ENCODE measurements around the gene PTPRG.

Gene PTPRG

DNA sequence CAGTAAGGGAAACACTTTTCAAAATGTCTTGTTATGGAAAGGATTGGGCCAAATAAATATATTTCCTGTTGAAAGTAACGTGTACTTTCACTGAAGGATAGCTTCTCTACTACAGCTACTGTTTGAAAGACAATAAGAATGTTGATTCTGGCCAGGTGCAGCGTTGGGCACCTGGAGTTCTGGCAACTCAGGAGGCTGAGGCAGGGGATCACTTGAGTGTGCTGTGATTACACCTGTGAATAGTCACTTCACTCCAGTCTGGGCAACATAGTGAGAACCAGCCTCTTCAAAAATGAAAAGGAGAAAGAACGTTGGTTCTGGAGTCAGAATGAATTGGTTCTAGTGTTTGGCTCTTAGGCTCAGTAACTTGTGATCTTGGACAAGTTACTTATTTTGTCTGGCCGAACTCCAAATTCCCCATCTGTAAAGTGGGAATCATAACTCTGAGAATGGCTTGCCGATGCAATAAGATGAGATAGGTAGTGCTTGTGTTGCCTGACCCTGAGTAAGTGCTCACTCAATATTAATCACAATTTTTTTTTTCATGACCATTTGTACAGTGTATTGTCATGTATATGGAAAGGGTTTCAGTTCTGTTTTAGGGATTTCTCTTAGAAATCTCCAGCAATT, 310.8 kb downstream of the PTPRG start:
- DNase-seq: no peak

DNA sequence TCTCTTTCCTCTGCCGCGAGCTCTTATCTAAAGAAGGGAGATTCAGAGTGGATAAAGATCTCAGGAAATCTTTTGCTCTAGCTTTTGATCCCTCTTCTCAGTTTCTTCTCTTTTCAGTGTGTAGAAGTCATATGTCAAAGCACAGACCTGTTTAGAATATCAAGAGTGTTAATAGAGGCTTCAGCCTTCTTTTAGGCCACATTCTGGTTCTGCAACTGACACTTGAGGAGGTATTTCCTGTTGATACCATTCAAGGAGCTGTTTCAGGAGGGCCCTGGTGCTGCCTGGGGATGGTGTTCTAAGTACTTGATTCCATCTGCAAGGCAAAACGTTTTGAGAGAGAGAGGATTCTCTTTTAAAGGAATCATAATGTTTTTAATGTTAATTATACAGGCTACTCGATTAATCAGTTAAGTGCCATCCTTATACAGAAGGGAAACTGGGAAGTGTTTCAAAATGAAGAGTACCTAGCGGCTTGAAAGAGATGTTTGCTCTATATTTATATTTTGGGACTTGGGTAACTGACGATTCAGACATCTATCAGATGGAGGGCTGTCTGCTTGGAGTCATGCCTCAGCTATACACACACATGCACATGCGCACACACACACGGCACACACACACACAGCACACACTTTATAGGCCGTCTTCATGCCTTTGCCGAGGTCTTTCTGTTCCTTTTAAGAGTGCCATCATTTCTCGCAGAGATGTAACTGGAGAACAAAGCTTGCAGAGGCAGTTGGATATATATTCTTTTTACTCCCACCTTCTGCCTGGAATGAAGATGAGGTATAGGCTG, 313.9 kb downstream of the PTPRG start:
- no peak for DNase-seq

DNA sequence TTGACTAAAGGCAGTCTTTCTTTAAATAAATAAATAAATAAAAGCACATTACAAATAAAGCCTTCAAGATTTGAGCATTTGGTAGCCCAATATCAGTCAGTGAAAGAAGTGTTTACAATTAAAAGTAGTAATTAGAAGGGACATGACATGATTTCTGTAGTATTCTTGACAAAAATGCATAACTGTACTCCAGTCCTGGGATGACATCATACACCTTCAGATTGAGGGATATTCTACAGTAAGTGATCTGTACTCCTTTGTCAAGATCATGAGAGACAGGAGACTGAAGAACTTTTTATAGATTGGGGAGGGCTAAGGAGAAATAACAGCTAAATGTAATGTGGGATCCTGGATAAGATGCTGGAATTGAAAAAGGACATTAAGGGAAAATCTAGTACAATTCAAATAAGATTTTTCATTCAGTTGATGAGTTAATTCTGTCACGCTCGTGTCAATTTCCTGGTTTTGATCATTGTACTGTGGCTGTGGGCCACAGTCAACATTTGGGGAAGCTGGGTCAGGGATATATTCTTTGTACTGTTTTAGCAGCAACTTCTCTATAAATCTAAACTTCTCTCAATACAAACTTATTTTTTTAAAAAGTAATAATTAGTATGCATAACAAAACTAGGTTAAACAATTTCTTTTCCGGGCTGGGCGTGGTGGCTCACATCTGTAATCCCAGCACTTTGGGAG, 314.8 kb downstream of the PTPRG start:
- no peak for DNase-seq

DNA sequence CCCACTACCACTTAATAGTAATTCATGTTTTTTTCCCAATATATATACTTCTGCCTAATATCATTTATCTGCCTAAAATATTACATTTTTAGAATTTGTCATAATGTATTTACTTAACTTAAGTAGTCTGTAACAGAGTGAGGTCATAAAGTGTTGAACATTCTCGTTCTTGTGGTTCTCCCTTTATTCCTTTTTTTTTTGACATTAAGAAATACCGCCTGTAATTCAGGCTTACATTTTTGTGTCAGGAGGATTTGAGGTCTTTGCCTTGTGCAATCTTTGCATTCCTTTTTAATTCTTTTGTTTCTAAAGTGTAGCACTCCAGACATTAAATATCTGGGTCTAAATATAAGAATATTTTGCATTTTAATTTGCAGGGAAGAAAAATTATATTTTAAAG, 315.4 kb downstream of the PTPRG start:
- DNase-seq: no peak

DNA sequence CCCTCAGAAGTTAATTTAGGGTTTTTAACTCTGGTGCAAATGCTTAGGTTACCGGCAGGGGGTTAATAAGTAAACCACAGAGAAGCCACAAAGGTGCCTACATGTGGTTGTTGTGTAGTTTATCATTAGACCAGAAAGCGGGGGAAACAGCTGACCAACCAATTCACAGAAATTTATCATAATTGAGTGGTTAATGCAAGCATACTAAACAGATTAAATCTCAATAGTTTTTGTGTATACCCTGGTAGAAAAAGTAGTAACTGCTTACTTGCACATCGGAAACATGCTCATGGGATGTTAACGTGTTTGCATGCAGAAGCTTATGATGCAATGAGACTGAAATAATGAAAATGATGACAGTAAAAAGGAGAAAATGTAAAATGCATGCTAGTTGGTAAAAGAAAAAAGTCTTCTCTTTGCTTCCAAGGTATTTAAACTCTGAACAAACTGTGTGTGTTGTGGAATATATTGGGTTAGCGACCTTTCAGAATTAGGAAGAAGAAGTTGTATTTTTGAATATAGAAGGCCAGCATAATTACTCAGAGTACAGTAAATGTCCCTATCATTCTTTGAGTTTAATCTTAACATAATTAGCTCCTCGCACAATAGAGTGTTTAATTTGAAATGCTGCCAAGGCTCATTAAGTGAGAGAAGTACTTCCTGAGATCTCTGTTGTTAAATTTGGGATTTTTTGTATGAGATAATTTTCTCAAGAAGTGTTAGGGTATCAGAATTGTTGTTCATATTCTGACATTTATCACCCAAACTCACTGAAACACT, 316.2 kb downstream of the PTPRG start:
- DNase-seq: no peak

DNA sequence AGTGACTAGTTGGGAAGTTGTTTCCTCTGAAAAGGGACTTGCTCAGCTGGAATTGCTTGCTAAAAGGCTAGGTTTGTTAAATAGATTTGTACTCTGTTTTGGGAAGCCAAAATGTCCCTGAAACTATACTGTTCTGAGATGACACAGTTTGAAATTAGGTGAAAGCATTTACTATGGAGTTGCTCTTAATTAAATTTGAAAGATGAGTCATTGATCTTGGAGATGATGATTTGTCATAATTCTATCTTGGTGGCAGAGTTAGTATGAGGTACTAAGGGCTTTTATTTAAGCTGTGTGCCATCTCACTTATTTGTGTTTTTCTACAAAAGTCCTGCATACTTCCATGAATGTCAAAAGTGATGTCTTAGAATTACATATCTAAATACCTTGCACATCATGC, 320.9 kb downstream of the PTPRG start:
- DNase-seq: no peak

DNA sequence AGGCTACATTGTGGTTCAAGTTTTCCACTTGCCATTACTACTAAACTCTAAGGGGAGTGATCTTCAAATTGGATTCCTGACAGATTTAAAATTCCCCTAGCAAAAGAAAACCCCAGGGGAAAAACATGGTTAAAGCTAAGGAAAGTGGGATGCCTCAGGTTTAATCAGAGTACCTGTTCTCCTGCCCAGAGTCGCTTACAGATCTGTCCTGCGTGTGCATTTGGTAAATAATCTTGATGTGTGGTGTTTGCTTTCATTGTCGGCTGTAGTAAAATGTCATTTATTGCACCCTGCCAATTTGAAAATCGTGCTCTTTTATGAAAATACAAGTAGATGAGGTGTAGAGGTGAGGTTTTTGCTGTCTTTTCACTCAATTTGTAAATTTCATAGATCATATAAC, 323.4 kb downstream of the PTPRG start:
- DNase-seq: no peak

DNA sequence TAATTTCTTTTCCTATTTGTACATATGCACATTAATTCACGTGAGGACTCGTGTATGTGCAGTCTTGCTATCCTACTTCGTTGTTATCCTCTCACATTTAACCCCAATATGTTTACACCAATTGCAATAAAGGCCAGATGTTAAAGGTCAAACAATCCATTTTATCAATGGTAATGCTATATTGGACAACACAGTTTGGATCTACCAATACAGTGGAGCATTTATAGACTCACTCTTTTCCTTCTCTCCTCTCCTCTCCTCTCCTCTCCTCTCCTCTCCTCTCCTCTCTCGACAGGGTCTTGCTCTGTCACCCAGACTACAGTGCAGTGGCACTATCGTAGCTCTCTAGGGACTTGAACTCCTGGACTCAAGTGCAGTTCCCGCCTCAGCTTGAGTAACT, 324.0 kb downstream of the PTPRG start:
- DNase-seq: no peak

DNA sequence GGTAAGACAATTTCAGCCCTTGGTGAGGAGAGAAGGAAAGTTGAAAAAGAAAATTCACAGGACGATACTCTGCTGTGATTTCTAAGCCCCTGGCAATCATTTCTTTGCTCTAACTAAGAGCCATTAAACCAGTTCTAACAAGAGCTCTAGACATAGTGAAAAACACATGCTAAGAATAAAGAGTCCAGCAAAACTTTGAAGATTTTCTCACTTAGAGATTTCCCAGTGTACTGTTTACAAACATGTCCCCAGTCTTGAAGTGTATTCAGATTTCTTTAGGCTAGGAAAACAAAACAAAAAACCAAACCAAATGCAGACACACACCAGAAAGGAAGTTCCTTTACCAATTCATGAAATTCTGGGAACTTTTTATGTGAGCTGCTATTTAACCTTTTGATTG, 325.8 kb downstream of the PTPRG start:
- no peak for DNase-seq

DNA sequence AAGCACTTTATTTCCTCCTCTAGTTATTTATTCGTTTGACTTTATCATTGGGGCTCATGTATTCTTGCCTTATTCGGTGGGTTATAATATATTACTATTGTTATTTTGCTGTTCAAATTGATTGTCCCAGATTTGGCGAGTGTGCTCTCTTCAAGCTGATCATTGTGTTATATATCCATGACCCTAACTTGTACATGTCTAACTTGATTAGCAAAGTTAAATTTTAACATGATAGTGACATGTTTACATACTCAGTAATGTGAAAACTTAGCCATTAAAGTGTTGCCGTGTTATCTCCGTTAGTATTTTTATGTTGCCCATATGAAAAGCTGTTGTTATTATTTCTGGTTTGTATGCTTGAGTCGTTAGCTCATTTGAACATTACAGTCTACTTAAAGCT, 327.9 kb downstream of the PTPRG start:
- no peak for DNase-seq

DNA sequence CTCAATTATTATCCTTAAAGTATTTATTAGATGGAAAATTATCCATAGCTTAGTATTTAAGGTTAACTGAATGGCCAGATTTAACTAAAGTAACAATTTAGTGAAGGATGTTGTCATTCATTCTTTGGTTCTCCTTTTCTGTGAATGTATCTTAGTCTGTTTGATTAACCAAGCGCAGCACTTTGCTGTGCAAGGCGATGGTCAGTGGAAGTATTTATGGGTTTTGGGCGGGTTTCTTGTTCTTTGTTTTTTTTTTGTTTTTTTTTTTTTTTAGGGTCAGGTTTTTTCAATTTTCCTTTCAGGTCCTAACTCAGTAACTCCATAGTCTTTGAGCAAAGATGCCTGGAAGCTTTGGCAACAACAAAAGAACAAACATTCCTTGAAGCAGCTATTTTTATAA, 328.8 kb downstream of the PTPRG start:
- DNase-seq: no peak

DNA sequence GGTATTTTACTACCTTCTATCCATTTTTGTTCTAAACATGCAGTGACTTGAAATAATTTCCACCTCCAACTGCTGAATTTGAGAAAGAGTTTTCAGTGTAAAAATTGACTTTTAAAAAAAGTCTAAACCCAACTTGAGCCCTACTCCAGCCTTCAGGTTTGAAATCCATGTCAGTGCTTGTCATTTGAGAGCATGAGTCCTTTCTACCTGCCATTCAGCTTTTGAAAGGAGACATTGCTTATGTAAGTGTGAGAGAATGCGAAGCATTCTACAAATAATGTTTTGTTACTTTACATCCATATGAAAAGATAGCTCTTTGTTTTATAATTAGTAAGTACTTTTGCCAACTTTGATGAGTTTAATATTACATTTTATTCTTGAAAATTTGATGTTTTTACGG, 329.2 kb downstream of the PTPRG start:
- DNase-seq: no peak

DNA sequence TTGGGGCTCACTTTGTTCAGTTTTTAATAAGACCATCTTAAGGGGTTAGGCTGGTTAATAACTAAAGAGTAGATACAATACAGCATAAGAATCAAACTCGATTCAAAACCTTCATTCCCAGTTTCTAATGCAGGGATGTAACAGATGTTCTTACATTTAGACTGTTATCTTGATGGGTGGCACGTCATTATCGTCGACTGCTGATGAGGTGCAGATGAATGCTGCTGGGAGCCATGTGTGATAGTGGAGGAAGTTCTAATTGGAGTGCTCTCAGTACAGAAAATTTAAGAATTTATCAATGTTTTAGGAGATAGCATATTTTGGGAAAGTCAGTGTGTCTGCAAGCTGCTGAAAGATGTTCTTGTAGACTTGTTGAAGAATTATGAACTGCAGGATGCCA, 331.5 kb downstream of the PTPRG start:
- no peak for DNase-seq

DNA sequence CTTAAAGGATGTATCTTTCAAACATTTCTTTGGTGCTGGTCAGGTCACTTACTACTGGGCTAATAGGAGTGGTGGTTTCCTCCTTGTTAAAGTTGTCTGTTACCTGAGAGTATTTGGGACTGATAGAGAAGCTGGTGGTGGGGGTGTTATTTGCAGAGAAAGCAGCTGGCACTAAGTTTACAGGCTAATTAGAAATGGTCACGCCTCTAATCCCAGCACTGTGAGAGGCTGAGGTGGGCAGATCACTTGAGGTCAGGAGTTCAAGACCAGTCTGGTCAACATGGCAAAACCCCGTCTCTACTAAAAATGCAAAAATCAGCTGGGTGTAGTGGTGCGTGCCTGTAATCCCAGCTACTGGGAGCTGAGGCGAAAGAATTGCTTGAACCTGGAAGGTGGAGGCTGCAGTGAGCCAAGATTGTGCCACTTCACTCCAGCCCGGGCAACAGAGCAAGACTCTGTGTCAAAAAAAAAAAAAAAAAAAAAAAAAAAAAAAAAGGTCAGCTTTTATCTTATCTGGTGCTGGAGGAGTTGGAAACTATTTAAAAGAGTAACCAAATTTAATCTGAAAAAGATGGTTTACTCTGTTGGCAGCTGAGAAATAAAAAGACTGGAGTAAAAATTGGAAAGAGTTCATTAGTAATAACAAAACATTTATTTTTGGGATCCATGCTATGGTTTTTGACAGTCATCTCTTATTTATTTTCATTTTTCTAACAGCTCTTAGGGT, 332.6 kb downstream of the PTPRG start:
- DNase-seq: no peak

DNA sequence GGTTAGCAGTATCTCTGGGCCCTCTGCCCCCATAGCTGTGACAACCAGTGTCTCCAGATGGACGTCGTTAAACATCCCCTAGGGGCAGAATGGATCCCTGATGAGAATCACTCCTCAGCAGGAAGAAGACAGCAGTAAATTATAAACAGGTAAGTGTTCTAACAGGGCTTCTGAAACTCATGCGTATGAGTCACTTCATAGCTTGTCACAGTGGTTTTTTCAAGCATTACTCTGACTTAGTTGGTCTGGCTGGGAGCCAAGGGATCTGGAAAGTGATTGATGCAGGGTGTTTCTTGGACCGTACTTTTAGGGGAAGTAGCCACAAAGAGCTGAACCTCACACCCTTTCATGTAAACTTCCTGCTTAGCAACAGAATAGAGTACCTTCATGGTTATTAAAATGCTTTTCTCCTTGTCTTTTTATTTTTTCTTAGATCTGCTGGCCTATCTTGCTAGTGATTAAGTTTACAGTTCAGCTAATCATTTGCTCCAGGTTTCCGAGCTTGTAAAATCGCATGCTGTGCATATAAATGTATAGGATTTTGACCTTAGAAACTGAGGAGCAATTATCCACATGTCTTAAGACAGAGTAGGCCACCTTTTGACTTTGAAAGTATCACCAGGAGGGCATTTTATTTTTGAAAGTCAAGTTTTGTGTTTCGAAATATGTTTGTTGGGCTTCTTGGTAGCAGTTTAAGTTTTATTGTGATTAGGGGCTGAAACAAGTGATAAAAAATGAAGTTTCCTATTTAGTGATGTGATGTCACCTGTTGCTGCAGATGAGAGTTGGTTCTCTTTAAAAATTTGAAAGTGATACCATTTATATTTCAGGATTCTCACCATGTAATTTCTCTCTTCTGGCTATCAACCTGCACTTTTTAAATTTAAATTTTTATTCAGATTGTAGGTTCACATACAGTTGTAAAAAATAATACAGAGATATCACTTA, 333.9 kb downstream of the PTPRG start:
- peak; percentile 37 for DNase-seq

DNA sequence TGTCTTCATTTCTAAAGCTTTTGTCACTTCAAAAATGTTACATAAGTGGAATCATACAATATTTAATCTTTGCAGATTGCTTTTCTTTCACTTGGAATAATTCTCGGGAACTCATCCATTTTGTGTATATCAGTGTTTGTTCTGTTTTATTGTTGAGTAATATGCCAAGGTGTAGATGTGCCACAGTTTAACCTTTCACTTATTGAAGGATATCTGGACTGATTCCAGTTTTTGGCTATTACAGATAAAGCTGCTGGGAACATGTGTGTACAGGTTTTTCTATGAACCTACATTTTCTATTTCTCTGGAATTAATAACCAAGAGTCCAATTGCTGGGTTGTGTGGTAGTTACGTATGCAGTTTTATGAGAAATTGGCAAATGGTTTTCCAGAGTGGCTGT, 334.9 kb downstream of the PTPRG start:
- DNase-seq: no peak

DNA sequence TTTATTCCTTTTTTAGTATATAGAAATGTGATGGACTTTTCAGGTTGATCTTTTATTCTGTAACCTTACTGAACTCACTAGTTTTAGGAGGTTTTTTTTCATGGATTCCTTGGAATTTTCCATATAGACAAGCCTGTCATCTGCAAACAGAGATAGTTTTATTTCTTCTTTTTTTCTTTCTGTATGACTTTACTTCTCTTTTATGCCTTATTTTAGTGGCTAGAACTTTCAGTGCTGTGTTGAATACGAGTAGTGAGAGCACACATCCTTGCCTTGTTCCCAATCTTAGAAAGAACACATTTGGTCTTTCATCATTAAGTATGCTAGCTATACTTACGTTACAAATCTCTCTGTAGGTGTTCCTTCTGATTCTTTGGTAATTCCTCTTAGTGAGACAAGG, 336.5 kb downstream of the PTPRG start:
- DNase-seq: no peak

DNA sequence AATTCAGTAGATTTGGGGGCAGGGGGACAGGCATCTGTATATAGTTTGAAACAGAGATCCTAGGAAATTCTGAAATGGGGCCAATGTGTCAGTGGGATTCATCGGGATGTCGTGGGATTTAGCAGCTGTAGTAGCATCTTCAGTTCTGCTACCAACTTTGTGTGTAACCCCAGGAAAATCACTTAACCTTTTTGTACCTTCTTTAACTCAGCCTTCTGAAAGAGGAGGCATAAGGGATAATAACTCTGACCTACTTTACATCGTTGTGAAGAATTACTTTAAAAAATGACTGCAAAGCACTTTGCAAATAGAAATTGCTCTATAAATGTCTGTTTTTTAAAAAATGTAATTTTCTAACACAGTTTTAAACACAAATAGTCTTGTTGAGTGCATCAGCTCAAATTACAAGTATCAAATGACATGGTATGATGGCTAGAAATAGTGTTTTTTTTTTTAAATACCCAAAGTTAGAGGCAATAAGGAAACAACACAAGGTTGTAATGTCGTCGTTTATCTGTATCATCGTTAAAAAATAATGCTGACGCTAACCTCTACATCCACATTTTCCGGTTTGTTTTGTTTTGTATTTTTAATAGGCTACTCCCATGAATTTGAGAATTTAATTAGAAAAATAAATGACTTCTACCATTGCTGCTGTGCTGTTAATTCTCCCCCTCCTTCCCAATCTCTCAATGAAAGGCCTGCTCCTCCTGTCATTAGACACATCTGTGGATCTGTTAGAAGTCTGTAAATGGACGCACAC, 338.5 kb downstream of the PTPRG start:
- DNase-seq: no peak

DNA sequence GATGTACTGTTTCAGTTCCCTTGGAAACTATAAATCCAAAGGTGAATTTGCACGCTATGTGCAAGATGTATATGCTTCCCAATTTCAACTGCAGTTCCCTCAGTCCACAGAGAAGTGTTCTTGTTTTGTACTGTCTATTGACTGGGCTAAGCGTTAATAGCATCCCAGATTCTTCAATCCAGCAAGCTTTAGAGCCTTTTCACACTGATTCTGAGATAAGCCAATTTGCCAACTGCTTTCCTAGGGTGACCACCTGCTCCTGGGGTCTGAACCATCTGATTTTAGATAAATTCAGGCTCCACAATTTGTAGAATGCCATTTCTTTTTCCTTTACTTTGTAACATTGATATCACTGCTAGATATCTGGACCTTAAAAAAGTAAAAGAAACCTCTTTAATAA, 340.1 kb downstream of the PTPRG start:
- DNase-seq: no peak

DNA sequence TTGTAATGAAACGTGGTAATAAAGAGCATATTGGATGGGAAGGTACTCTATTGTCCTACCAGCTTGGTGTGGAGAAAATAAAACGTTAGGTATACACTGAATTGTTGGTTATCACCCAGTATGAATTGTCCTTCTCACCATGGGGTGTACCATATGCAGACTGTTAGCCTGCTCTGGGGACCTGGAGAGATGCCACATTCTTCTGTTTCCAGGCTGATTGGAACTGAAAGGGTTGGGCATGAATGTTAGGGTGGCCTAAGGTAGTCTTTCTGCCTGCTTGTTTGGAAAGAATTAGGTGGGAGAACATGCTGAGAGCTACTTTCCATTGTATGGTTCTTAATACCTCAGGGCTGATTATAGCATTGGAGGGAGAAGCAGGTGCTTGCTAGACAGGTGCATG, 340.6 kb downstream of the PTPRG start:
- DNase-seq: no peak

DNA sequence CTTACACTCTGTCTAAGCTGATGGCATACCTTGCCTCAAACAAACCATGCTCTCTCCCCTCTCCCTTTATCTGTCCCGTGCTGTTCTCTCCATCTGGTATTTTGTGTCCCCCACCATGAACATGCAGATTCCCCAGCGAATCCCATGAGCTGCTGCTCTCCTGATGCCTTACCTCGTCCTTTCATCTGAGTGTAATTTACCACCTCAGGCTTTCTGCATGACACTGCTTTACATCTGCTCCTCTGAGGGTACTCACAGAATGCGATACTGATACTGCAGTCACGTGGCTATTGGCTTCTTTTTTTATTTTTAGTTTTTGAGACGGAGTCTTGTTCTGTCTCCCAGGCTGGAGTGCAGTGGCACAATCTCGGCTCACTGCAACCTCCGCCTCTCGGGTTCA, 341.7 kb downstream of the PTPRG start:
- DNase-seq: no peak
